Measurements from ENCODE around the gene ZNF808.

GRCh38 chr19:52590728-52591127, 63.3 kb downstream of the ZNF808 start:
- TF ChIP-seq POLR2A (IDR thresholded peaks at IDR 0.05) (no peak), CTCF (IDR thresholded peaks at IDR 0.05) (no peak), EP300 (IDR thresholded peaks at IDR 0.05) (no peak)
